Type B pancreatic cell (in vitro differentiated cells): ENCODE data around the gene TNNC1. TPM values are rescaled to one million over a fixed set of nuclear protein-coding genes. Genes with fewer than 3 reads are reported as not detected.
A peak's percentile ranks its signal among the peaks of the same experiment; 100 is the strongest.

Source experiments
- DNase-seq: peaks from one replicate; pipeline ENCODE4 v3.0.0; 2021; ENCODE audit warnings: mixed read lengths; ENCODE audit not compliant: unreplicated experiment; ENCODE audit errors: extremely low spot score
- H3K27ac Mint-ChIP-seq: 2 replicates; pipeline ENCODE4 v1.8.0; 2021; ENCODE audit warnings: mild to moderate bottlenecking, mixed read lengths
- H3K27me3 Mint-ChIP-seq: 2 replicates; pipeline ENCODE4 v1.8.0; 2021; ENCODE audit warnings: mixed read lengths
- H3K36me3 Mint-ChIP-seq: 2 replicates; pipeline ENCODE4 v1.8.0; 2021; ENCODE audit warnings: mixed read lengths
- H3K4me1 Mint-ChIP-seq: one replicate; pipeline ENCODE4 v1.8.0; 2021; ENCODE audit warnings: mixed read lengths; ENCODE audit not compliant: unreplicated experiment
- H3K4me3 Mint-ChIP-seq: 2 replicates; pipeline ENCODE4 v1.8.0; 2021; ENCODE audit warnings: mild to moderate bottlenecking, mixed read lengths
- H3K9me3 Mint-ChIP-seq: 2 replicates; pipeline ENCODE4 v1.8.0; 2021; ENCODE audit warnings: mixed read lengths
- CTCF ChIP-seq: fragments of 200-600 bp; sonication (generic); conservative IDR thresholded peaks from 2 replicates; pipeline ENCODE4 v1.5.0; 2021; ENCODE audit warnings: antibody characterized with exemption, mild to moderate bottlenecking
- total RNA-seq: library from RNA; stranded (reverse); gene quantifications from 2 replicates; pipeline ENCODE4 v1.2.1, GENCODE V29; 2021; ENCODE audit warnings: low replicate concordance

TNNC1 gene
- total RNA-seq, 1 donor from 2014 or later: 6.6 TPM

- no peaks in the 10 kb centered on the region for H3K27me3 Mint-ChIP-seq
- DNase-seq: no peak
- peak overlapping the region; percentile 94 for H3K4me3 Mint-ChIP-seq
- no peaks in the 10 kb centered on the region for H3K9me3 Mint-ChIP-seq
- H3K36me3 Mint-ChIP-seq: peaks cover 6% of the 10 kb centered on the region
- H3K4me1 Mint-ChIP-seq: peaks cover 30% of the 10 kb centered on the region
- H3K27ac Mint-ChIP-seq: peak overlapping the region; percentile 83
- TF ChIP-seq CTCF: no peak
Observed at GRCh38 chr3:52456800-52457183, 3.0 kb upstream of the TNNC1 start.

- Mint-ChIP-seq H3K27ac (peak overlapping the region; percentile 83), H3K4me3 (peak overlapping the region; percentile 94), H3K9me3 (no peaks in the 10 kb centered on the region), H3K36me3 (peaks cover 6% of the 10 kb centered on the region), H3K27me3 (no peaks in the 10 kb centered on the region), H3K4me1 (peaks cover 30% of the 10 kb centered on the region)
- no peak for DNase-seq
- no peak for TF ChIP-seq CTCF
Observed at GRCh38 chr3:52456169-52456799, 2.4 kb upstream of the TNNC1 start.

- no peak for TF ChIP-seq CTCF
- Mint-ChIP-seq H3K27ac (peak within 1 kb of the TSS; percentile 92), H3K36me3 (peaks cover 6% of the 10 kb centered on the region), H3K9me3 (no peaks in the 10 kb centered on the region), H3K4me3 (peak within 1 kb of the TSS; percentile 94), H3K4me1 (peaks cover 30% of the 10 kb centered on the region), H3K27me3 (no peaks in the 10 kb centered on the region)
- peak; percentile 93 for DNase-seq
Observed at GRCh38 chr3:52455283-52456168, 1.7 kb upstream of the TNNC1 start, which contains the start of gene NISCH. Gene NISCH, plus strand, starts transcription at chr3:52455604. Its CDS starts 38 bp downstream, at chr3:52455642.

- Mint-ChIP-seq H3K4me1 (peaks cover 30% of the 10 kb centered on the region), H3K27me3 (no peaks in the 10 kb centered on the region), H3K4me3 (peak overlapping the region; percentile 94)
Observed at GRCh38 chr3:52454938-52455282, 1.1 kb upstream of the TNNC1 start.

More at GRCh38 chr3:52454938-52455282, 1.1 kb upstream of the TNNC1 start:
- H3K36me3 Mint-ChIP-seq: peaks cover 6% of the 10 kb centered on the region
- DNase-seq: no peak
- no peaks in the 10 kb centered on the region for H3K9me3 Mint-ChIP-seq
- no peak for TF ChIP-seq CTCF
- H3K27ac Mint-ChIP-seq: peak overlapping the region; percentile 92
